Measurements from ENCODE around the gene TUT1. TPM values are rescaled to one million over a fixed set of nuclear protein-coding genes. Genes with fewer than 3 reads are reported as not detected.
A peak's percentile ranks its signal among the peaks of the same experiment; 100 is the strongest.

The TUT1 gene
- total RNA-seq, 1 donor from 2014 or later: 9.5 TPM

GRCh38 chr11:62556875-62557631 is 34.3 kb downstream of the TUT1 start:
- Histone ChIP-seq H3K4me3 (ENCODE audit: low read depth, low read length) (no peak overlapping the region), H3K27me3 (ENCODE audit: control insufficient read depth, insufficient read depth, low read length) (no peaks in the 10 kb centered on the region), H3K36me3 (ENCODE audit: control insufficient read depth, insufficient read depth, low read length) (peaks cover 5% of the 10 kb centered on the region)
- no peak for TF ChIP-seq CTCF (IDR thresholded peaks at IDR 0.05; ENCODE audit: insufficient read depth, low read length, severe bottlenecking)
- FAIRE-seq: no peak
- peak; percentile 39 for DNase-seq (ENCODE audit: low read depth)

- TF ChIP-seq CTCF (IDR thresholded peaks at IDR 0.05; ENCODE audit: insufficient read depth, low read length, severe bottlenecking): no peak
- no peaks in the 10 kb centered on the region for H3K27me3 ChIP-seq (ENCODE audit: control insufficient read depth, insufficient read depth, low read length)
- no peak overlapping the region for H3K4me3 ChIP-seq (ENCODE audit: low read depth, low read length)
- FAIRE-seq (no peak), DNase-seq (ENCODE audit: low read depth) (peak; percentile 92)
- peaks cover 5% of the 10 kb centered on the region for H3K36me3 ChIP-seq (ENCODE audit: control insufficient read depth, insufficient read depth, low read length)
These were observed 35.0 kb downstream of the TUT1 start for GRCh38 chr11:62556108-62556874.

- H3K4me3 ChIP-seq (ENCODE audit: low read depth, low read length): no peak overlapping the region
These were observed 35.7 kb downstream of the TUT1 start for GRCh38 chr11:62555464-62556107.

GRCh38 chr11:62554387-62555167 is 36.7 kb downstream of the TUT1 start:
- TF ChIP-seq CTCF (IDR thresholded peaks at IDR 0.05; ENCODE audit: insufficient read depth, low read length, severe bottlenecking): no peak
- no peaks in the 10 kb centered on the region for H3K27me3 ChIP-seq (ENCODE audit: control insufficient read depth, insufficient read depth, low read length)
- no peak for FAIRE-seq
- no peak for DNase-seq (ENCODE audit: low read depth)
- H3K36me3 ChIP-seq (ENCODE audit: control insufficient read depth, insufficient read depth, low read length): peaks cover 3% of the 10 kb centered on the region
- no peak overlapping the region for H3K4me3 ChIP-seq (ENCODE audit: low read depth, low read length)

More at GRCh38 chr11:62555464-62556107, 35.7 kb downstream of the TUT1 start:
- DNase-seq (ENCODE audit: low read depth) (no peak), FAIRE-seq (no peak)
- Histone ChIP-seq H3K36me3 (ENCODE audit: control insufficient read depth, insufficient read depth, low read length) (peaks cover 5% of the 10 kb centered on the region), H3K27me3 (ENCODE audit: control insufficient read depth, insufficient read depth, low read length) (no peaks in the 10 kb centered on the region)
- TF ChIP-seq CTCF (IDR thresholded peaks at IDR 0.05; ENCODE audit: insufficient read depth, low read length, severe bottlenecking): no peak

GRCh38 chr11:62553839-62554361 is 37.4 kb downstream of the TUT1 start:
- no peak for TF ChIP-seq CTCF (IDR thresholded peaks at IDR 0.05; ENCODE audit: insufficient read depth, low read length, severe bottlenecking)
- DNase-seq (ENCODE audit: low read depth) (peak; percentile 87), FAIRE-seq (no peak)
- Histone ChIP-seq H3K4me3 (ENCODE audit: low read depth, low read length) (no peak overlapping the region), H3K36me3 (ENCODE audit: control insufficient read depth, insufficient read depth, low read length) (no peaks in the 10 kb centered on the region), H3K27me3 (ENCODE audit: control insufficient read depth, insufficient read depth, low read length) (no peaks in the 10 kb centered on the region)
